Transverse colon (tissue), 4 donors: ENCODE data around the gene ZBTB9.

Source experiments
- EP300 ChIP-seq: sonication (generic); formaldehyde crosslinking; IDR thresholded peaks from one replicate; pipeline ENCODE4 v1.6.1; 2017; ENCODE audit warnings: antibody characterized with exemption, low read depth
- POLR2A ChIP-seq: fragments of 450-650 bp; IDR thresholded peaks from one replicate; pipeline ENCODE4 v1.6.1; 2016; ENCODE audit warnings: antibody characterized with exemption, mild to moderate bottlenecking, moderate library complexity
- POLR2AphosphoS5 ChIP-seq, 3 donors: sonication (generic); formaldehyde crosslinking; IDR thresholded peaks; one replicate each; pipeline ENCODE4 v1.6.1; 2016; ENCODE audit warnings: antibody characterized with exemption in 3 of 3
- TF ChIP-seq, protein P1 (sequence below), 5 experiments: fragments of 200-600 bp in 3 of 5; fragments of 450-650 bp in 2 of 5; sonication (generic) in 3 of 5; IDR thresholded peaks; 1 replicate in 2 of 5; 2 replicates in 3 of 5; pipeline ENCODE4 v1.5.1; 2016 to 2017; ENCODE audit warnings: antibody characterized with exemption in 5 of 5, inconsistent platforms in 3 of 5, mild to moderate bottlenecking in 2 of 5, moderate library complexity in 1 of 5

GRCh38 chr6:33417903-33418689, 36.3 kb upstream of the ZBTB9 start, which contains the start of gene CUTA:
- TF ChIP-seq, protein P1, sequence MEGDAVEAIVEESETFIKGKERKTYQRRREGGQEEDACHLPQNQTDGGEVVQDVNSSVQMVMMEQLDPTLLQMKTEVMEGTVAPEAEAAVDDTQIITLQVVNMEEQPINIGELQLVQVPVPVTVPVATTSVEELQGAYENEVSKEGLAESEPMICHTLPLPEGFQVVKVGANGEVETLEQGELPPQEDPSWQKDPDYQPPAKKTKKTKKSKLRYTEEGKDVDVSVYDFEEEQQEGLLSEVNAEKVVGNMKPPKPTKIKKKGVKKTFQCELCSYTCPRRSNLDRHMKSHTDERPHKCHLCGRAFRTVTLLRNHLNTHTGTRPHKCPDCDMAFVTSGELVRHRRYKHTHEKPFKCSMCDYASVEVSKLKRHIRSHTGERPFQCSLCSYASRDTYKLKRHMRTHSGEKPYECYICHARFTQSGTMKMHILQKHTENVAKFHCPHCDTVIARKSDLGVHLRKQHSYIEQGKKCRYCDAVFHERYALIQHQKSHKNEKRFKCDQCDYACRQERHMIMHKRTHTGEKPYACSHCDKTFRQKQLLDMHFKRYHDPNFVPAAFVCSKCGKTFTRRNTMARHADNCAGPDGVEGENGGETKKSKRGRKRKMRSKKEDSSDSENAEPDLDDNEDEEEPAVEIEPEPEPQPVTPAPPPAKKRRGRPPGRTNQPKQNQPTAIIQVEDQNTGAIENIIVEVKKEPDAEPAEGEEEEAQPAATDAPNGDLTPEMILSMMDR (IDR thresholded peaks at IDR 0.05) = peak in 2 of 5 experiments; percentile 20 to 42
- peak; percentile 75 for TF ChIP-seq POLR2A
- no peak for TF ChIP-seq EP300
- TF ChIP-seq POLR2AphosphoS5 (IDR thresholded peaks at IDR 0.05) = peak; percentile 84 to 90 (median 87)
